Left ventricle myocardium inferior (tissue), 1 donor: ENCODE data around the gene TMCO4. TPM values are rescaled to one million over a fixed set of nuclear protein-coding genes. Genes with fewer than 3 reads are reported as not detected.

Source experiments
- DNase-seq: peaks from one replicate; pipeline ENCODE4 v3.0.0-alpha.2; 2020
- H3K27ac ChIP-seq: fragments of 200-600 bp; replicated peaks from 2 replicates; pipeline ENCODE4 v1.8.0; 2021
- H3K27me3 ChIP-seq: fragments of 200-600 bp; 2 replicates; pipeline ENCODE4 v1.8.0; 2021; ENCODE audit warnings: low read depth
- H3K36me3 ChIP-seq: fragments of 200-600 bp; 2 replicates; pipeline ENCODE4 v1.8.0; 2021
- H3K4me1 ChIP-seq: fragments of 200-600 bp; 2 replicates; pipeline ENCODE4 v1.8.0; 2021
- H3K4me3 ChIP-seq: fragments of 200-600 bp; 2 replicates; pipeline ENCODE4 v1.8.0; 2021; ENCODE audit warnings: mild to moderate bottlenecking, moderate library complexity
- H3K9me3 ChIP-seq: fragments of 200-600 bp; replicated peaks from 2 replicates; pipeline ENCODE4 v1.8.0; 2021
- CTCF ChIP-seq: fragments of 200-600 bp; IDR thresholded peaks from 2 replicates; pipeline ENCODE4 v1.8.0; 2021; ENCODE audit warnings: antibody characterized with exemption, mild to moderate bottlenecking, borderline replicate concordance
- intact Hi-C: fragments of 100-400 bp; cut with micrococcal nuclease; formaldehyde crosslinking; loops from one replicate; pipeline ENCODE4 v1.11.0; 2022
- total RNA-seq: library from RNA; stranded (reverse); fragmentation: NEBNext Ultra II Directional; extraction: Animal tissue kit (Norgen Biotek cat#: 25700); gene quantifications from one replicate; pipeline ENCODE4 v1.2.1, GENCODE V29; 2021
- donor health status: DM: no; HTN: yes; CAD: no; lungs with severe emphysema.

The TMCO4 gene
- total RNA-seq, 1 donor from 2014 or later = 8.6 TPM

- H3K27me3 ChIP-seq = no peaks in the 10 kb centered on the region
- H3K4me1 ChIP-seq = peaks cover under 1% of the 10 kb centered on the region
- no peak overlapping the region for H3K4me3 ChIP-seq
- intact Hi-C loops = no loop called here
- no peak for DNase-seq
- no peak for TF ChIP-seq CTCF
- H3K9me3 ChIP-seq = peaks cover 5% of the 10 kb centered on the region
- H3K36me3 ChIP-seq = peaks cover 13% of the 10 kb centered on the region
- H3K27ac ChIP-seq = no peak overlapping the region
Observed at GRCh38 chr1:19683351-19683750, 116.4 kb downstream of the TMCO4 start.

GRCh38 chr1:19682901-19683300 lies 116.8 kb downstream of the TMCO4 start:
- no peaks in the 10 kb centered on the region for H3K27me3 ChIP-seq
- no peak for TF ChIP-seq CTCF
- H3K4me3 ChIP-seq = no peak overlapping the region
- intact Hi-C loops = no loop called here
- H3K4me1 ChIP-seq = no peaks in the 10 kb centered on the region
- no peak overlapping the region for H3K27ac ChIP-seq
- DNase-seq = no peak
- peaks cover 11% of the 10 kb centered on the region for H3K36me3 ChIP-seq
- H3K9me3 ChIP-seq = peaks cover 5% of the 10 kb centered on the region

GRCh38 chr1:19682257-19682656 lies 117.5 kb downstream of the TMCO4 start:
- Histone ChIP-seq H3K9me3 (peaks cover under 1% of the 10 kb centered on the region), H3K27ac (no peak overlapping the region), H3K4me3 (no peak overlapping the region), H3K36me3 (peaks cover 5% of the 10 kb centered on the region), H3K27me3 (no peaks in the 10 kb centered on the region), H3K4me1 (no peaks in the 10 kb centered on the region)
- intact Hi-C loops = no loop called here
- TF ChIP-seq CTCF = no peak
- no peak for DNase-seq

- Histone ChIP-seq H3K27ac (no peak overlapping the region), H3K4me1 (no peaks in the 10 kb centered on the region), H3K4me3 (no peak overlapping the region), H3K27me3 (peaks cover 11% of the 10 kb centered on the region), H3K9me3 (no peaks in the 10 kb centered on the region), H3K36me3 (peaks cover 5% of the 10 kb centered on the region)
- intact Hi-C loops = no loop called here
- no peak for DNase-seq
- TF ChIP-seq CTCF = no peak
Observed at GRCh38 chr1:19680644-19681043, 119.1 kb downstream of the TMCO4 start.

- peaks cover 21% of the 10 kb centered on the region for H3K27me3 ChIP-seq
- H3K27ac ChIP-seq = no peak overlapping the region
- peaks cover 5% of the 10 kb centered on the region for H3K36me3 ChIP-seq
- no peak for TF ChIP-seq CTCF
- intact Hi-C loops = no loop called here
- H3K9me3 ChIP-seq = no peaks in the 10 kb centered on the region
- no peak overlapping the region for H3K4me3 ChIP-seq
- H3K4me1 ChIP-seq = no peaks in the 10 kb centered on the region
- DNase-seq = no peak
Observed at GRCh38 chr1:19679691-19680090, 120.0 kb downstream of the TMCO4 start.
